Lower leg skin (tissue), 4 donors: ENCODE measurements around the gene HIPK1. TPM values are rescaled to one million over a fixed set of nuclear protein-coding genes. Genes with fewer than 3 reads are reported as not detected.

Experiments
- DNase-seq, 2 donors: peaks; one replicate each; pipeline ENCODE4 v3.0.0-alpha.2; 2019; ENCODE audit warnings: low spot score in 2 of 2
- H3K4me3 ChIP-seq: fragments of 200-600 bp; sonication (generic); 2 replicates; pipeline ENCODE4 v1.5.1; 2017; ENCODE audit warnings: mild to moderate bottlenecking, low read depth; ENCODE audit not compliant: poor library complexity, severe bottlenecking
- CTCF ChIP-seq, 3 donors: fragments of 450-650 bp; IDR thresholded peaks; one replicate each; pipeline ENCODE4 v1.5.1; 2016; ENCODE audit warnings: antibody characterized with exemption in 3 of 3, mild to moderate bottlenecking in 3 of 3, moderate library complexity in 2 of 3
- POLR2A ChIP-seq, 2 donors: fragments of 450-650 bp; IDR thresholded peaks; one replicate each; pipeline ENCODE4 v1.6.1; 2016 to 2017; ENCODE audit warnings: antibody characterized with exemption in 2 of 2, mild to moderate bottlenecking in 1 of 2, moderate library complexity in 1 of 2
- WGBS, 2 donors: methylation state at CpG; one replicate each; pipeline ENCODE4 v1.1.5; 2018; 5-methylcytosine and 5-hydroxymethylcytosine counted together
- intact Hi-C: fragments of 100-400 bp; cut with DNase I; formaldehyde crosslinking; loops from one replicate; pipeline ENCODE4 v1.15.0; 2023; ENCODE audit warnings: low total_unique reads
- total RNA-seq, 4 donors: library from RNA; depleted of rRNA; stranded (reverse); fragments of >200 nt; gene quantifications; one replicate each; pipeline ENCODE4 v1.1.0, GENCODE V29; 2016

Gene HIPK1
- total RNA-seq, 4 donors from 2014 or later = 47.6 to 58.3 (median 54.5) TPM

- no peak for DNase-seq
- no peak overlapping the region for H3K4me3 ChIP-seq
- WGBS, 2 donors = 49 to 58% methylated on average over 4 of the region's 4 CpGs
- TF ChIP-seq POLR2A (IDR thresholded peaks at IDR 0.05) (no peak), CTCF (IDR thresholded peaks at IDR 0.05) (no peak)
- intact Hi-C loops = no loop called here
These were observed 47.6 kb downstream of the HIPK1 start for GRCh38 chr1:113976609-113977278.

- intact Hi-C loops = no loop called here
- WGBS, 2 donors = 64 to 80% methylated on average over 3 of the region's 3 CpGs
- no peak overlapping the region for H3K4me3 ChIP-seq
- TF ChIP-seq CTCF (IDR thresholded peaks at IDR 0.05) = no peak
- TF ChIP-seq POLR2A (IDR thresholded peaks at IDR 0.05) = no peak
- DNase-seq = no peak
These were observed 48.8 kb downstream of the HIPK1 start for GRCh38 chr1:113977906-113978305.

- intact Hi-C loops = no loop called here
- H3K4me3 ChIP-seq = no peak within 1 kb of the TSS
- TF ChIP-seq POLR2A (IDR thresholded peaks at IDR 0.05) = no peak
- no peak for TF ChIP-seq CTCF (IDR thresholded peaks at IDR 0.05)
- WGBS, 2 donors = 16 to 22% methylated on average over 12 to 13 of the region's 13 CpGs
- peak; percentile 86 to 95 for DNase-seq
These were observed 50.0 kb downstream of the HIPK1 start, which contains the start of gene OLFML3 for GRCh38 chr1:113978863-113979702. Gene OLFML3 (plus strand): TSS chr1:113979474. CDS start chr1:113979517, 43 bp downstream.

GRCh38 chr1:113980110-113980509 lies 51.0 kb downstream of the HIPK1 start:
- no peak for TF ChIP-seq CTCF (IDR thresholded peaks at IDR 0.05)
- TF ChIP-seq POLR2A (IDR thresholded peaks at IDR 0.05) = no peak
- intact Hi-C loops = no loop called here
- H3K4me3 ChIP-seq = no peak overlapping the region
- 34 to 51% methylated on average over 9 to 10 of the region's 10 CpGs for WGBS, 2 donors
- DNase-seq = peak in 1 of 2 donors; percentile 92

GRCh38 chr1:113981962-113982931 lies 53.1 kb downstream of the HIPK1 start:
- 47 to 51% methylated on average over 18 of the region's 18 CpGs for WGBS, 2 donors
- DNase-seq = peak; percentile 63 to 93
- TF ChIP-seq POLR2A (IDR thresholded peaks at IDR 0.05) = no peak
- no peak for TF ChIP-seq CTCF (IDR thresholded peaks at IDR 0.05)
- H3K4me3 ChIP-seq = no peak overlapping the region
- intact Hi-C loops = no loop called here
